ENCODE data around the gene MAP7D1.

The MAP7D1 gene

GRCh38 chr1:36203554-36204346 is 47.8 kb downstream of the MAP7D1 start:
- ChIA-PET CTCF (no interaction called here), POLR2A (interaction anchor here (1.3 kb wide), 1 partner anchor 20 kb away, joined by 3 read pairs; the partner anchor contains the start of gene THRAP3)
- no peak for DNase-seq (ENCODE audit: extremely low spot score)
- TF ChIP-seq PKNOX1 (IDR thresholded peaks at IDR 0.05) = no peak
- no peak for TF ChIP-seq FOXM1 (IDR thresholded peaks at IDR 0.05; ENCODE audit: borderline replicate concordance)
- TF ChIP-seq HDGF (IDR thresholded peaks at IDR 0.05; ENCODE audit: borderline replicate concordance) = no peak
- TF ChIP-seq ELF4 (IDR thresholded peaks at IDR 0.05) = no peak
- no peak for TF ChIP-seq FOXA1 (IDR thresholded peaks at IDR 0.05)
- no peak for TF ChIP-seq FOXK2 (IDR thresholded peaks at IDR 0.05)
- no peak for TF ChIP-seq SP1 (IDR thresholded peaks at IDR 0.05)
- TF ChIP-seq BHLHE40 (IDR thresholded peaks at IDR 0.05; ENCODE audit: borderline replicate concordance) = no peak
- no peak for TF ChIP-seq LEF1 (IDR thresholded peaks at IDR 0.05; ENCODE audit: borderline replicate concordance)
- TF ChIP-seq SUZ12 (IDR thresholded peaks at IDR 0.05) = no peak
- no peak for TF ChIP-seq L3MBTL2 (conservative IDR thresholded peaks at IDR 0.05)
- no peak for TF ChIP-seq ARNT (IDR thresholded peaks at IDR 0.05)
- no peak for TF ChIP-seq NFRKB (IDR thresholded peaks at IDR 0.05)
- no peak for TF ChIP-seq TARDBP (IDR thresholded peaks at IDR 0.05)
- TF ChIP-seq CTBP1 (IDR thresholded peaks at IDR 0.05; ENCODE audit: borderline replicate concordance) = no peak
- TF ChIP-seq ZNF384 (IDR thresholded peaks at IDR 0.05) = no peak

- POLR2A ChIA-PET = interaction anchor here (1.3 kb wide), 1 partner anchor 20 kb away, joined by 3 read pairs; the partner anchor contains the start of gene THRAP3
- TF ChIP-seq LEF1 (IDR thresholded peaks at IDR 0.05; ENCODE audit: borderline replicate concordance) (no peak), FOXM1 (IDR thresholded peaks at IDR 0.05; ENCODE audit: borderline replicate concordance) (no peak), CTBP1 (IDR thresholded peaks at IDR 0.05; ENCODE audit: borderline replicate concordance) (no peak), L3MBTL2 (conservative IDR thresholded peaks at IDR 0.05) (no peak), PKNOX1 (IDR thresholded peaks at IDR 0.05) (no peak), ELF4 (IDR thresholded peaks at IDR 0.05) (no peak), NFRKB (IDR thresholded peaks at IDR 0.05) (no peak), TARDBP (IDR thresholded peaks at IDR 0.05) (no peak), BHLHE40 (IDR thresholded peaks at IDR 0.05; ENCODE audit: borderline replicate concordance) (no peak), FOXA1 (IDR thresholded peaks at IDR 0.05) (no peak), FOXK2 (IDR thresholded peaks at IDR 0.05) (no peak), SP1 (IDR thresholded peaks at IDR 0.05) (no peak), HDGF (IDR thresholded peaks at IDR 0.05; ENCODE audit: borderline replicate concordance) (no peak), SUZ12 (IDR thresholded peaks at IDR 0.05) (no peak), ARNT (IDR thresholded peaks at IDR 0.05) (no peak), ZNF384 (IDR thresholded peaks at IDR 0.05) (no peak)
- CTCF ChIA-PET = no interaction called here
- no peak for DNase-seq (ENCODE audit: extremely low spot score)
Measured at GRCh38 chr1:36204347-36204909, 48.5 kb downstream of the MAP7D1 start.

GRCh38 chr1:36206323-36206858 is 50.4 kb downstream of the MAP7D1 start:
- ChIA-PET POLR2A (no interaction called here), CTCF (interaction anchor here (0.7 kb wide), 1 partner anchor 19 kb away, joined by 3 read pairs; no protein-coding TSS in a partner anchor)
- no peak for TF ChIP-seq FOXA1 (IDR thresholded peaks at IDR 0.05)
- TF ChIP-seq NFRKB (IDR thresholded peaks at IDR 0.05) = no peak
- no peak for TF ChIP-seq L3MBTL2 (conservative IDR thresholded peaks at IDR 0.05)
- TF ChIP-seq BHLHE40 (IDR thresholded peaks at IDR 0.05; ENCODE audit: borderline replicate concordance) = no peak
- no peak for TF ChIP-seq SP1 (IDR thresholded peaks at IDR 0.05)
- no peak for TF ChIP-seq FOXK2 (IDR thresholded peaks at IDR 0.05)
- no peak for DNase-seq (ENCODE audit: extremely low spot score)

GRCh38 chr1:36207339-36207738 is 51.4 kb downstream of the MAP7D1 start:
- no peak for DNase-seq (ENCODE audit: extremely low spot score)
- ChIA-PET POLR2A (interaction anchor here (1.1 kb wide), 1 partner anchor 17 kb away, joined by 3 read pairs; the partner anchor contains the start of gene THRAP3), CTCF (no interaction called here)
- no peak for TF ChIP-seq SUZ12 (IDR thresholded peaks at IDR 0.05)
- no peak for TF ChIP-seq ZNF384 (IDR thresholded peaks at IDR 0.05)
- TF ChIP-seq PKNOX1 (IDR thresholded peaks at IDR 0.05) = no peak
- no peak for TF ChIP-seq L3MBTL2 (conservative IDR thresholded peaks at IDR 0.05)
- no peak for TF ChIP-seq FOXM1 (IDR thresholded peaks at IDR 0.05; ENCODE audit: borderline replicate concordance)
- no peak for TF ChIP-seq FOXK2 (IDR thresholded peaks at IDR 0.05)
- no peak for TF ChIP-seq SP1 (IDR thresholded peaks at IDR 0.05)
- no peak for TF ChIP-seq TARDBP (IDR thresholded peaks at IDR 0.05)
- no peak for TF ChIP-seq CTBP1 (IDR thresholded peaks at IDR 0.05; ENCODE audit: borderline replicate concordance)
- no peak for TF ChIP-seq LEF1 (IDR thresholded peaks at IDR 0.05; ENCODE audit: borderline replicate concordance)
- no peak for TF ChIP-seq FOXA1 (IDR thresholded peaks at IDR 0.05)
- TF ChIP-seq HDGF (IDR thresholded peaks at IDR 0.05; ENCODE audit: borderline replicate concordance) = no peak
- TF ChIP-seq NFRKB (IDR thresholded peaks at IDR 0.05) = no peak
- TF ChIP-seq ARNT (IDR thresholded peaks at IDR 0.05) = no peak

GRCh38 chr1:36208978-36209703 is 53.2 kb downstream of the MAP7D1 start:
- ChIA-PET POLR2A (interaction anchor here (0.6 kb wide), 1 partner anchor 14 kb away, joined by 4 read pairs; no protein-coding TSS in a partner anchor), CTCF (no interaction called here)
- no peak for TF ChIP-seq BHLHE40 (IDR thresholded peaks at IDR 0.05; ENCODE audit: borderline replicate concordance)
- no peak for TF ChIP-seq FOXM1 (IDR thresholded peaks at IDR 0.05; ENCODE audit: borderline replicate concordance)
- no peak for TF ChIP-seq L3MBTL2 (conservative IDR thresholded peaks at IDR 0.05)
- no peak for TF ChIP-seq CTBP1 (IDR thresholded peaks at IDR 0.05; ENCODE audit: borderline replicate concordance)
- TF ChIP-seq ARNT (IDR thresholded peaks at IDR 0.05) = no peak
- TF ChIP-seq SUZ12 (IDR thresholded peaks at IDR 0.05) = no peak
- TF ChIP-seq TARDBP (IDR thresholded peaks at IDR 0.05) = no peak
- TF ChIP-seq FOXA1 (IDR thresholded peaks at IDR 0.05) = no peak
- TF ChIP-seq LEF1 (IDR thresholded peaks at IDR 0.05; ENCODE audit: borderline replicate concordance) = no peak
- TF ChIP-seq ZNF384 (IDR thresholded peaks at IDR 0.05) = no peak
- TF ChIP-seq ELF4 (IDR thresholded peaks at IDR 0.05) = no peak
- no peak for TF ChIP-seq PKNOX1 (IDR thresholded peaks at IDR 0.05)
- no peak for TF ChIP-seq NFRKB (IDR thresholded peaks at IDR 0.05)
- no peak for TF ChIP-seq HDGF (IDR thresholded peaks at IDR 0.05; ENCODE audit: borderline replicate concordance)
- no peak for TF ChIP-seq FOXK2 (IDR thresholded peaks at IDR 0.05)
- no peak for TF ChIP-seq SP1 (IDR thresholded peaks at IDR 0.05)
- no peak for DNase-seq (ENCODE audit: extremely low spot score)
